ENCODE measurements around the gene GUSB.
"Not testable (repeated sequence)": the region's sequence is repeated elsewhere in the genome, so short reads cannot be mapped to it uniquely, and the experiment has no call there.

DNA sequence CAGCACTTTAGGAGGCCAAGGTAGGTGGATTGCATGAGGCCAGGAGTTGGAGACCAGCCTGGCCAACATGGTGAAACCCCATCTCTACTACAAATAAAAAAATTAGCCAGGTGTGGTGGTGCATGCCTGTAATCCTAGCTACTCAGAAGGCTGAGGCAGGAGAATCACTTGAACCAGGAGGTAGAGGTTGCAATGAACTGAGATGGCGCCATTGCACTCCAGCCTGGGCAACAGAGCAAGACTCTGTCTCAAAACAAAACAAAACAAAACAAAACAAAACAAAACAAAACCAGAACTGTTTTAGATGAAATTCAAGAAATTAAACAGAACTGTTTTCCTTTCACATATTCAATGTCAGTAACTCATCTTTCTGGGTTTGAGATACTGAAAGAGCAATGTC, 6.5 kb upstream of the GUSB start:
- TF ChIP-seq RFX5 (IDR thresholded peaks at IDR 0.05; ENCODE audit: low read depth, low read length); RAD21 (IDR thresholded peaks at IDR 0.05; ENCODE audit: low read length); CTCF (conservative IDR thresholded peaks at IDR 0.05; ENCODE audit: low read depth, low read length): not testable (repeated sequence)

Data from IMR-90 (cell line).